OCI-LY3 (cell line): ENCODE measurements around the gene ERP29.

Experiments used
- CTCF ChIP-seq: fragments of 200-600, 300-600 bp; sonication (generic); IDR thresholded peaks from 2 replicates; pipeline ENCODE4 v1.5.1; 2014; ENCODE audit warnings: antibody characterized with exemption, low read length, low read depth
- EZH2phosphoT487 ChIP-seq: fragments of 200-600 bp; shearing (Covaris generic); IDR thresholded peaks from 2 replicates; pipeline ENCODE4 v1.6.1; 2018; ENCODE audit warnings: antibody characterized with exemption, mixed run types, low read depth

- TF ChIP-seq CTCF (no peak), EZH2phosphoT487 (no peak)
These were observed 32.6 kb upstream of the ERP29 start for GRCh38 chr12:111980598-111980997.
